Fibroblast of lung (primary cell): ENCODE measurements around the gene PPARG. TPM values are rescaled to one million over a fixed set of nuclear protein-coding genes. Genes with fewer than 3 reads are reported as not detected.
"Not testable (repeated sequence)": the region's sequence is repeated elsewhere in the genome, so short reads cannot be mapped to it uniquely, and the experiment has no call there.

Experiments
- DNase-seq, 2 donors: peaks; one replicate each; pipeline versions ENCODE4 v3.0.0 to v3.0.0-alpha.2; 2010; ENCODE audit warnings: low read depth in 2 of 2
- H2AFZ ChIP-seq: 2 replicates; pipeline ENCODE4 v1.5.1; 2012; ENCODE audit warnings: low read length, control low read depth, inconsistent platforms
- H3K27ac ChIP-seq: 2 replicates; pipeline ENCODE4 v1.5.1; 2011; ENCODE audit warnings: low read length, control low read depth; ENCODE audit not compliant: insufficient read depth
- H3K27me3 ChIP-seq: 2 replicates; pipeline ENCODE4 v1.5.1; 2011; ENCODE audit warnings: mild to moderate bottlenecking, low read length; ENCODE audit not compliant: control insufficient read depth, insufficient read depth
- H3K36me3 ChIP-seq: 2 replicates; pipeline ENCODE4 v1.5.1; 2011; ENCODE audit warnings: low read length; ENCODE audit not compliant: control insufficient read depth, insufficient read depth
- H3K4me1 ChIP-seq: 2 replicates; pipeline ENCODE4 v1.5.1; 2011; ENCODE audit warnings: low read length; ENCODE audit not compliant: control insufficient read depth, insufficient read depth; ENCODE audit errors: extremely low read depth
- H3K4me2 ChIP-seq: 2 replicates; pipeline ENCODE4 v1.5.1; 2011; ENCODE audit warnings: low read length, control low read depth; ENCODE audit not compliant: insufficient read depth; ENCODE audit errors: extremely low read depth
- H3K4me3 ChIP-seq, 4 experiments: fragments of 200-600 bp in 1 of 4; sonication (generic) in 1 of 4; replicated peaks in 1 of 4; 2 replicates each; pipeline ENCODE4 v1.5.1; 2011 to 2016; ENCODE audit warnings: low read length in 4 of 4, low read depth in 3 of 4, mild to moderate bottlenecking in 3 of 4, control low read depth in 2 of 4, inconsistent platforms in 1 of 4, mixed read lengths in 1 of 4; ENCODE audit not compliant: insufficient read depth in 1 of 4; ENCODE audit errors: control extremely low read depth in 1 of 4
- H3K79me2 ChIP-seq: 2 replicates; pipeline ENCODE4 v1.5.1; 2012; ENCODE audit warnings: mild to moderate bottlenecking, low read length, inconsistent platforms; ENCODE audit not compliant: control insufficient read depth, insufficient read depth
- H3K9ac ChIP-seq: 2 replicates; pipeline ENCODE4 v1.5.1; 2011; ENCODE audit warnings: mild to moderate bottlenecking, low read length, control low read depth; ENCODE audit not compliant: insufficient read depth
- H3K9me3 ChIP-seq: 2 replicates; pipeline ENCODE4 v1.5.1; 2012; ENCODE audit warnings: low read depth, low read length; ENCODE audit not compliant: control insufficient read depth, insufficient read depth
- H4K20me1 ChIP-seq: 2 replicates; pipeline ENCODE4 v1.5.1; 2011; ENCODE audit warnings: low read length; ENCODE audit not compliant: control insufficient read depth, insufficient read depth; ENCODE audit errors: extremely low read depth
- EZH2 ChIP-seq: IDR thresholded peaks from 2 replicates; pipeline ENCODE4 v1.5.1; 2012; ENCODE audit warnings: low read length, control low read depth, mild to moderate bottlenecking; ENCODE audit errors: missing control alignments
- polyA plus RNA-seq, 2 donors: library from polyadenylated mRNA; depleted of rRNA in 1 of 2; stranded (reverse) in 1 of 2; unstranded in 1 of 2; fragments of >200 nt; gene quantifications; 2 replicates each; pipeline ENCODE4 v1.2.1, GENCODE V29; 2011 to 2012; ENCODE audit warnings: missing spikeins in 1 of 2
- total RNA-seq: library from RNA; depleted of rRNA; stranded (reverse); fragments of >200 nt; gene quantifications from 2 replicates; pipeline ENCODE4 v1.2.1, GENCODE V29; 2014
- TF ChIP-seq, protein P1 (sequence below), 2 donors: IDR thresholded peaks in 1 of 2; conservative IDR thresholded peaks in 1 of 2; 1 replicate in 1 of 2; 2 replicates in 1 of 2; pipeline ENCODE4 v1.5.1; 2011 to 2012; ENCODE audit warnings: low read length in 2 of 2, control low read depth in 1 of 2, inconsistent platforms in 1 of 2, low read depth in 1 of 2, mild to moderate bottlenecking in 1 of 2

The PPARG gene
- total and polyA plus RNA-seq, 2 donors (not counting 1 experiment from before 2014, with no cell fraction given) = 32.8 to 42.8 TPM

- TF ChIP-seq, protein P1, sequence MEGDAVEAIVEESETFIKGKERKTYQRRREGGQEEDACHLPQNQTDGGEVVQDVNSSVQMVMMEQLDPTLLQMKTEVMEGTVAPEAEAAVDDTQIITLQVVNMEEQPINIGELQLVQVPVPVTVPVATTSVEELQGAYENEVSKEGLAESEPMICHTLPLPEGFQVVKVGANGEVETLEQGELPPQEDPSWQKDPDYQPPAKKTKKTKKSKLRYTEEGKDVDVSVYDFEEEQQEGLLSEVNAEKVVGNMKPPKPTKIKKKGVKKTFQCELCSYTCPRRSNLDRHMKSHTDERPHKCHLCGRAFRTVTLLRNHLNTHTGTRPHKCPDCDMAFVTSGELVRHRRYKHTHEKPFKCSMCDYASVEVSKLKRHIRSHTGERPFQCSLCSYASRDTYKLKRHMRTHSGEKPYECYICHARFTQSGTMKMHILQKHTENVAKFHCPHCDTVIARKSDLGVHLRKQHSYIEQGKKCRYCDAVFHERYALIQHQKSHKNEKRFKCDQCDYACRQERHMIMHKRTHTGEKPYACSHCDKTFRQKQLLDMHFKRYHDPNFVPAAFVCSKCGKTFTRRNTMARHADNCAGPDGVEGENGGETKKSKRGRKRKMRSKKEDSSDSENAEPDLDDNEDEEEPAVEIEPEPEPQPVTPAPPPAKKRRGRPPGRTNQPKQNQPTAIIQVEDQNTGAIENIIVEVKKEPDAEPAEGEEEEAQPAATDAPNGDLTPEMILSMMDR (conservative IDR thresholded peaks at IDR 0.05 in 1 of 2, IDR thresholded peaks at IDR 0.05 in 1 of 2; ENCODE audit: low read depth in 1 of 2, low read length in 2 of 2) = no peak
- no peak for TF ChIP-seq EZH2
- Histone ChIP-seq H3K27ac (no peak overlapping the region), H2AFZ (no peak overlapping the region)
Measured at GRCh38 chr3:12284591-12284990, 4.3 kb upstream of the PPARG start.

DNA sequence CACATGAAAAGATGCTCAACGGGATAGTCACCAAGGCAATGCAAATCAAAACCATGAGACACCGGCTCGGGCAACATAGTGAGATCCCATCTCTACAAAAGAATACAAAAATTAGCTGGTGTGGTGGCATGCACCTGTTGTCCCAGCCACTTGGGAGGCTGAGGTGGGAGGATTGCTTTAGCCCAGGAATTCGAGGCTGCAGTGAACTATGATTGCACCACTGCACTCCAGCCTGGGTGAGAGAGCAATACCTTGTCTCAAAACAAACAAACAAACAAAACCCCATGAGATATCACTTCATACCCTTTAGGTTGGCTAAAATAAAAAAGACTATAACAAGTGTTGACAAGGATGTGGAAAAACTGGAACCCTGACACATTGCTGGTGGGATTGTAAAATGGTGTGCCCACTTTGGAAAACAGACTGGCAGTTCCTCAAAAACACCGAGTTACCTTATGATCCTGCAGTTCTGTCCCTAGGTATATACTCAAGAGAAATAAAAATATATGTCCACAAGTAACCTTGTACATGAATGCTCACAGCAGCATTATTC is 3.8 kb upstream of the PPARG start:
- Histone ChIP-seq H3K36me3 (no peaks in the 10 kb centered on the region), H3K27ac (no peak overlapping the region), H3K4me1 (peaks cover 3% of the 10 kb centered on the region), H3K9ac (no peak overlapping the region), H4K20me1 (no peaks in the 10 kb centered on the region), H3K27me3 (no peaks in the 10 kb centered on the region), H3K4me3 (no peak overlapping the region), H3K4me2 (no peak overlapping the region), H2AFZ (no peak overlapping the region), H3K79me2 (peaks cover 6% of the 10 kb centered on the region), H3K9me3 (no peaks in the 10 kb centered on the region)
- no peak for DNase-seq
- TF ChIP-seq EZH2 = no peak
- TF ChIP-seq, protein P1 (conservative IDR thresholded peaks at IDR 0.05 in 1 of 2, IDR thresholded peaks at IDR 0.05 in 1 of 2; ENCODE audit: low read depth in 1 of 2, low read length in 2 of 2) = no peak

More at GRCh38 chr3:12284591-12284990, 4.3 kb upstream of the PPARG start:
- H3K79me2 ChIP-seq = peaks cover 6% of the 10 kb centered on the region
- H3K27me3 ChIP-seq = no peaks in the 10 kb centered on the region
- DNase-seq = no peak
- peaks cover 3% of the 10 kb centered on the region for H3K4me1 ChIP-seq
- H3K36me3 ChIP-seq = no peaks in the 10 kb centered on the region
- H3K4me2 ChIP-seq = no peak overlapping the region
- no peak overlapping the region for H3K9ac ChIP-seq
- H3K4me3 ChIP-seq = no peak overlapping the region
- no peaks in the 10 kb centered on the region for H4K20me1 ChIP-seq
- no peaks in the 10 kb centered on the region for H3K9me3 ChIP-seq

- H3K9ac ChIP-seq, H2AFZ ChIP-seq, H3K27ac ChIP-seq, DNase-seq, H4K20me1 ChIP-seq, H3K4me2 ChIP-seq, H3K27me3 ChIP-seq, H3K79me2 ChIP-seq, H3K4me3 ChIP-seq, H3K36me3 ChIP-seq, H3K9me3 ChIP-seq, H3K4me1 ChIP-seq: not testable (repeated sequence)
Measured at GRCh38 chr3:12285779-12286178, 3.1 kb upstream of the PPARG start.
